ENCODE data around the gene FNBP1L.
A peak's percentile ranks its signal among the peaks of the same experiment; 100 is the strongest.

Gene FNBP1L

GRCh38 chr1:93447481-93448291 is at the start of gene FNBP1L:
Gene FNBP1L (plus strand): TSS chr1:93448118. CDS start chr1:93448282, 164 bp downstream.
- DNase-seq: peak; percentile 54

- DNase-seq: no peak
Observed at GRCh38 chr1:93399781-93400180, 48.1 kb upstream of the FNBP1L start.

- DNase-seq: no peak
Observed at GRCh38 chr1:93408203-93408602, 39.7 kb upstream of the FNBP1L start.

GRCh38 chr1:93411000-93411399 is 36.9 kb upstream of the FNBP1L start:
- no peak for DNase-seq

GRCh38 chr1:93414749-93415148 is 33.2 kb upstream of the FNBP1L start:
- no peak for DNase-seq

GRCh38 chr1:93415296-93415695 is 32.6 kb upstream of the FNBP1L start:
- no peak for DNase-seq

GRCh38 chr1:93416183-93416582 is 31.7 kb upstream of the FNBP1L start:
- DNase-seq: no peak

- DNase-seq: no peak
Observed at GRCh38 chr1:93419344-93419743, 28.6 kb upstream of the FNBP1L start.

GRCh38 chr1:93420400-93420799 is 27.5 kb upstream of the FNBP1L start:
- DNase-seq: no peak

- no peak for DNase-seq
Observed at GRCh38 chr1:93426181-93426580, 21.7 kb upstream of the FNBP1L start.

- DNase-seq: no peak
Observed at GRCh38 chr1:93427656-93428055, 20.3 kb upstream of the FNBP1L start.

GRCh38 chr1:93433407-93433961 is 14.4 kb upstream of the FNBP1L start:
- no peak for DNase-seq

- DNase-seq: no peak
Observed at GRCh38 chr1:93434088-93434487, 13.8 kb upstream of the FNBP1L start.

GRCh38 chr1:93434987-93435386 is 12.9 kb upstream of the FNBP1L start:
- DNase-seq: no peak

GRCh38 chr1:93435443-93435842 is 12.5 kb upstream of the FNBP1L start:
- DNase-seq: no peak

- no peak for DNase-seq
Observed at GRCh38 chr1:93436496-93436895, 11.4 kb upstream of the FNBP1L start.

GRCh38 chr1:93437976-93438605 is 9.8 kb upstream of the FNBP1L start:
- no peak for DNase-seq

- DNase-seq: no peak
Observed at GRCh38 chr1:93438716-93439115, 9.2 kb upstream of the FNBP1L start.

- no peak for DNase-seq
Observed at GRCh38 chr1:93440272-93440671, 7.6 kb upstream of the FNBP1L start.

GRCh38 chr1:93440706-93441105 is 7.2 kb upstream of the FNBP1L start:
- DNase-seq: no peak

- no peak for DNase-seq
Observed at GRCh38 chr1:93441589-93441988, 6.3 kb upstream of the FNBP1L start.

GRCh38 chr1:93442008-93442666 is 5.8 kb upstream of the FNBP1L start:
- DNase-seq: no peak

GRCh38 chr1:93442741-93443140 is 5.2 kb upstream of the FNBP1L start:
- DNase-seq: no peak

GRCh38 chr1:93443454-93443853 is 4.5 kb upstream of the FNBP1L start:
- DNase-seq: no peak

Data from stimulated activated naive CD4-positive, alpha-beta T cell treated with Interleukin-2 at 50 U/mL for 16 hours (primary cell).